ENCODE measurements around the gene CEP20. TPM values are rescaled to one million over a fixed set of nuclear protein-coding genes. Genes with fewer than 3 reads are reported as not detected.
"Not testable (repeated sequence)": the region's sequence is repeated elsewhere in the genome, so short reads cannot be mapped to it uniquely, and the experiment has no call there.

CEP20 gene
- total RNA-seq, 1 donor from 2014 or later: 28.2 TPM

DNA sequence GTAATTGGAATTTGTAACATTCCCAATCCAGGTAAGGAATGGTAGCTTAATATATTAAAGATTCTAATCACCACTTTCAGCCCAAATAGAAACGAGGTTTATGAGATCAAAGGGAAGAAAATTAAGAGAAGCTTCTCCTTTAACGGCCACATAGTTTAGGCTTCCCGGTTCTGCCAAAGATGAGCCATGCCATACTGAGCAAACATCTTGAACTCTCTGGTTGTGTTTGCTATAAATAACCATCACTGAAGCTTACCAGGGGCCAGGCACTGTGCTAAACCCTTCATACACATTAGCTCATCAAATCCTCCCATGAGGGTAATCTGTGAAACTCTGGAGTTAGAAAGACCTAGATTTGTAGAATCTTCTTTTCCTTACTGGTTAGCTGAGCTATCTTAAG, 34.3 kb downstream of the CEP20 start:
- Histone ChIP-seq H3K36me3 (no peaks in the 10 kb centered on the region), H3K4me3 (peak overlapping the region; percentile 36 to 48)
- intact Hi-C loops (cut with DNase I): no loop called here

DNA sequence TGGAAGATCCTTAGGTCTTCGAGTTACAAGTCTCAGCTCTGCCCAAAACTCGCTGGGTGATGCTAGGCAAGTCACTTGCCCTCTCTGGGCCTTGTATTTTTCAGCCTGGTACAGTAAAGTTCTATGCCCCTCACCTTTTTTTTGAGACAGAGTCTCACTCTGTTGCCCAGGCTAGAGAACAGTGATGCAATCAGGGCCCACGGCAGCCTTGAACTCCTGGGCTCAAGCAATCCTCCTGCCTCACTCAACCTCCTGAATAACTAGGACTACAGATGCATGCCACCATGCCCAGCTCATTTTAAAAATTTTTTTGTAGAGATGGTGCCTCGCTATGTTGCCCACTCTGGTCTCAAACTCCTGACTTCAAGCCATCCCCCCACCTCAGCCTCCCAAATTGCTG, 35.4 kb downstream of the CEP20 start:
- DNase-seq (ENCODE audit: extremely low spot score in 2 of 2): no peak
- peak overlapping the region; percentile 36 to 48 for H3K4me3 ChIP-seq
- H3K27ac ChIP-seq: peak overlapping the region; percentile 39
- no peaks in the 10 kb centered on the region for H3K36me3 ChIP-seq
- intact Hi-C loops (cut with DNase I): no loop called here
- no peaks in the 10 kb centered on the region for H3K9me3 ChIP-seq
- H3K27me3 ChIP-seq: no peaks in the 10 kb centered on the region
- TF ChIP-seq, protein P1, sequence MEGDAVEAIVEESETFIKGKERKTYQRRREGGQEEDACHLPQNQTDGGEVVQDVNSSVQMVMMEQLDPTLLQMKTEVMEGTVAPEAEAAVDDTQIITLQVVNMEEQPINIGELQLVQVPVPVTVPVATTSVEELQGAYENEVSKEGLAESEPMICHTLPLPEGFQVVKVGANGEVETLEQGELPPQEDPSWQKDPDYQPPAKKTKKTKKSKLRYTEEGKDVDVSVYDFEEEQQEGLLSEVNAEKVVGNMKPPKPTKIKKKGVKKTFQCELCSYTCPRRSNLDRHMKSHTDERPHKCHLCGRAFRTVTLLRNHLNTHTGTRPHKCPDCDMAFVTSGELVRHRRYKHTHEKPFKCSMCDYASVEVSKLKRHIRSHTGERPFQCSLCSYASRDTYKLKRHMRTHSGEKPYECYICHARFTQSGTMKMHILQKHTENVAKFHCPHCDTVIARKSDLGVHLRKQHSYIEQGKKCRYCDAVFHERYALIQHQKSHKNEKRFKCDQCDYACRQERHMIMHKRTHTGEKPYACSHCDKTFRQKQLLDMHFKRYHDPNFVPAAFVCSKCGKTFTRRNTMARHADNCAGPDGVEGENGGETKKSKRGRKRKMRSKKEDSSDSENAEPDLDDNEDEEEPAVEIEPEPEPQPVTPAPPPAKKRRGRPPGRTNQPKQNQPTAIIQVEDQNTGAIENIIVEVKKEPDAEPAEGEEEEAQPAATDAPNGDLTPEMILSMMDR (IDR thresholded peaks at IDR 0.05): no peak
- no peak for TF ChIP-seq POLR2AphosphoS5 (IDR thresholded peaks at IDR 0.05; ENCODE audit: insufficient read depth in 1 of 2, low read depth in 1 of 2)
- TF ChIP-seq POLR2A (IDR thresholded peaks at IDR 0.05): no peak
- peaks cover 16% of the 10 kb centered on the region for H3K4me1 ChIP-seq

More for the DNA sequence above, 34.3 kb downstream of the CEP20 start:
- Histone ChIP-seq H3K27me3 (no peaks in the 10 kb centered on the region), H3K27ac (peak overlapping the region; percentile 39), H3K4me1 (peaks cover 22% of the 10 kb centered on the region), H3K9me3 (no peaks in the 10 kb centered on the region)
- TF ChIP-seq POLR2AphosphoS5 (IDR thresholded peaks at IDR 0.05; ENCODE audit: insufficient read depth in 1 of 2, low read depth in 1 of 2) (no peak), POLR2A (IDR thresholded peaks at IDR 0.05) (no peak)
- TF ChIP-seq, protein P1 (IDR thresholded peaks at IDR 0.05): no peak
- DNase-seq (ENCODE audit: extremely low spot score in 2 of 2): no peak

DNA sequence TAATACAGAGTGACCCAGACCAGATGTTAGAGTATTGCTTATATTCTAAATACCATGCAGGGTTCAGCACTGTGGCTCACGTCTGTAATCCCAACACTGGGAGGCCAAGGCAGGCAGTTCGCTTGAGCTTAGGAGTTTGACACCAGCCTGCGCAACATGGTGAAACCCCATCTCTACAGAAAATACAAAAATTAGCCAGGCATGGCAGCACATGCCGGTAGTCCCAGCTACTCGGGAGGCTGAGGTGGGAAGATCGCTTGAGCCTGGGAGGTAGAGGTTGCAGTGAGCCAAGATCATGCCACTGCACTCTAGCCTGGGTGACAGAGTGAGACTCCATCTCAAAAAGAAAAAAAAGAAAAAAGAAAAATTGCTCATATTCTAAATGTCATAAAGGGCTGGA, 37.8 kb downstream of the CEP20 start:
- H3K4me1 ChIP-seq: not testable (repeated sequence)

DNA sequence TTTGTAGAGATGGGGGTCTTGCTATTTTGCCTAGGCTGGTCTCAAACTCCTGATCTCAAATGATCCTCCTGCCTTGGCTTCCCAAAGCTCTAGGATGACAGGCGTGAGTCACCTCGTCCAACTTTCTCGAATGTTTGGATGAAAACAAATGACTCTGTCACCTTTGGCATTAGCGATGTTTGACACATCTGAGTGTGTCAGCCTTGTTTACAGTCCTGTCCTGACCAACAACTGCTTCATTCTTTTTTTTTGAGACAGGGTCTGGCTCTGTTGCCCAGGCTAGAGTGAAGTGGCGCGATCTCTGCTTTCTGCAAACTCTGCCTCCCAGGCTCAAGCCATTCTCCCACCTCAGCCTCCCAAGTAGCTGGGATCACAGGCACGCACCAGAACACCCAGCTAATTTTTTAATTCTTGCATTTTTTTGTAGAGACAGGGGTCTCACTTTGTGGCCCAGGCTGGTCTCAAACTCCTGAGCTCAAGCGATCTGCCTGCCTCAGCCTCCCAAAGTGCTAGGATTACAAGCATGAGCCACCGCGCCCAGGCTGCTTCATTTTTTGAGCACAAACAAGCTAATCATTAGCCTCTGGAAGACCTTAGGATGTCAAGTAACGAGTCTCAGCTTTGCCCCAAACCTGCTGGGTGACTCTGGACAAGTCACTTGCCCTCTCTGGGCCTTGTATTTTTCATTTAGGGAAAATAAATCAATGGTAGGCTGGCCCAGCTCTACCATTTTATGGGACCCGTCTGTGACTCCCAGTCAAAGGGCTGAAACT, 39.0 kb downstream of the CEP20 start:
- Histone ChIP-seq H3K4me3 (peak overlapping the region in 1 of 2 donors; percentile 24), H3K36me3 (no peaks in the 10 kb centered on the region), H3K27me3 (no peaks in the 10 kb centered on the region), H3K4me1 (no peaks in the 10 kb centered on the region), H3K27ac (no peak overlapping the region), H3K9me3 (no peaks in the 10 kb centered on the region)
- intact Hi-C loops (cut with DNase I): no loop called here
- no peak for TF ChIP-seq POLR2A (IDR thresholded peaks at IDR 0.05)
- TF ChIP-seq, protein P1 (IDR thresholded peaks at IDR 0.05): no peak
- DNase-seq (ENCODE audit: extremely low spot score in 2 of 2): no peak

More for the DNA sequence above, 37.8 kb downstream of the CEP20 start:
- H3K4me3 ChIP-seq; H3K9me3 ChIP-seq; H3K27ac ChIP-seq; H3K27me3 ChIP-seq; DNase-seq (ENCODE audit: extremely low spot score in 2 of 2); H3K36me3 ChIP-seq; intact Hi-C loops (cut with DNase I): not testable (repeated sequence)

DNA sequence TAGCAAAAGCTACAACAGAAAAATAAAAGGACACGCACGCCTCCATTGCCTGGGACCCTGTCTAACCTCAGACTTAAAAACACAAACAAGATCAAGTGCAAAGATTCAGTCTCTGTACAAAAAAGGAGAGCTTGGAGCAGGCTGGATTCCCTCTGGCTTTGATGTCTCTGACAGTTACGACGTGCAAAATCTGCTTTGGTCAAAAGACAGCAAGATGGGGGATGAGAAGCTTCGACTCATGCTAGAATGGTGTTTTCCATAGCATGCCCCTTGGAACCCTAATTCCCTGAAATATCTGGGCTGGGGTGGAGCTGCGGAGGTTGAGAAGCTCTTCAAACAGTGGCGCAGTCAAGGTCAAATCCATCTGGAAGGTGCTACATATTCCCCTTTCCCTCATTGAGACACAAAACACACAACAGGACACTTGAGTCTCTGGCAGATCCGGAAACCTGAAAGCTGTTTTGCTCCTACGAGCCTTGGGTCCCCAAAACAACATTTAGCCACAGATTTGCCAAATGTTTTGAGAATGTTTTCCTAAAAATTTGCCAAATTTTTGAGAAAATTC, 40.7 kb downstream of the CEP20 start:
- no peaks in the 10 kb centered on the region for H3K36me3 ChIP-seq
- no peaks in the 10 kb centered on the region for H3K9me3 ChIP-seq
- no peaks in the 10 kb centered on the region for H3K27me3 ChIP-seq
- DNase-seq (ENCODE audit: extremely low spot score in 2 of 2): no peak
- H3K27ac ChIP-seq: no peak overlapping the region
- TF ChIP-seq, protein P1 (IDR thresholded peaks at IDR 0.05): no peak
- TF ChIP-seq POLR2A (IDR thresholded peaks at IDR 0.05) (no peak), POLR2AphosphoS5 (IDR thresholded peaks at IDR 0.05; ENCODE audit: insufficient read depth in 1 of 2, low read depth in 1 of 2) (no peak)
- no peak overlapping the region for H3K4me3 ChIP-seq
- intact Hi-C loops (cut with DNase I): no loop called here
- no peaks in the 10 kb centered on the region for H3K4me1 ChIP-seq

Data from vagina (tissue), 2 donors.